Measurements from ENCODE around the gene LRMDA. TPM values are rescaled to one million over a fixed set of nuclear protein-coding genes. Genes with fewer than 3 reads are reported as not detected.

LRMDA gene
- polyA plus RNA-seq, 3 donors = 7.2 to 20.6 (median 14.4) TPM

GRCh38 chr10:75814014-75814413 is 382.6 kb downstream of the LRMDA start:
- no peak overlapping the region for H3K27ac ChIP-seq (ENCODE audit: low read depth, low read length)

- H3K27ac ChIP-seq (ENCODE audit: low read depth, low read length) = no peak overlapping the region
Observed at GRCh38 chr10:75815066-75815465, 383.6 kb downstream of the LRMDA start.

DNA sequence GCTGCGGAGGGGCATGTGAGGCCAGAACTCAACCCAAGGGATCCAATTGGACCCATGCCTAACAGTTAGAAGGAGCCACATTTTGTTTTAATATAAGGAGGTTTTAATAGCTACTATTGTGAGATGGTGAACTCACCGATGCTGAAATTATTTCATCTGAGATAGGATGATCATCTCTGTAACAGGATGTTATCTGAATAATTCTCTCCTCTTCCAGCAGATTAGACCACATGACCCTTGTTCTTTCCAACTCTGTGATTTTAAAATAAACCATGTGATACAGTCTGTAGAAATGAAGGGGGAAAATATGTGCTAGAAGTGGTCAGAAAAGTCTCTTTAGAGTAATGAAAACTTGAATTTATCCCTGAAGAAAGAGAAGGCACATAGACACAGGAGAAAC is 385.8 kb downstream of the LRMDA start:
- H3K27ac ChIP-seq (ENCODE audit: low read depth, low read length) = no peak overlapping the region
- WGBS, 3 donors = 39 to 67% (median 52%) methylated on average over 2 of the region's 2 CpGs

DNA sequence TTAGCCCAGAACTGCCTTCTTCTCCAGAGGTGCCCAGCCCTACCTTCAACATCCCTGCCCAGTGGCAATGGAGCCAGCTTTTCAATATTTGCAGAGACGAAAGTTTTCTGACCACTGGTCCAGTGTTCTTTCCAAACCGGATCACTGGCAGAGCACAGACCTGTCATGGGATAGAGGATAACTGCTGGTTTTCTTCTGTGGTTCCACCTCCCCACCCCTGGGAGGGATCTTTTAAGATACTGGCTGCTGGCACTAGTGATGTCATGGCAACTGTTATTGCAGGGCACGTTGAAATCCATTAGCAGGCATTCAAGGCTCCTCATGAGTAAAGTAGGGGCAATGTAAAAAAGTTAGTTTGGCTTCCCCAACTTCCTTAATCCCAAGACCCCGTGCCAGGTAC is 387.1 kb downstream of the LRMDA start:
- WGBS, 3 donors = 65 to 80% (median 73%) methylated on average over 4 of the region's 4 CpGs
- no peak overlapping the region for H3K27ac ChIP-seq (ENCODE audit: low read depth, low read length)

DNA sequence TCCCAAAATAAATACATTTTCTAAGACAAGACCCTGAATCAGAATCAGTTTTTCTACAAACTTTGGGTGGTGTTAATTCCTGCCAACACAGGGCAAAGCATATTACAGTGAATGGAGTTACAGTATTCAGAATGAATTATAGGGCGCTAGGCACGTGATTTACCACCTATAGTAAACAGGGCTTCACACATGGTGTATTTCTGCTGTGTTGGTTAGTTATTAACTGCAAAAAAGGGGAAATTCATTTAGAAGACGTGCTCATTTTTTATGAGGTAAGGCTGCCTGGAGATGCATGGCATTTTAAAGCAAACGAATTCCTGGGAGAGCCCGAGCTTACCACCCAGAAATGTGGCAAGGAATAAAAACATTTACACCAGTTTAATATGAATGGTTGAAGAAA is 393.8 kb downstream of the LRMDA start:
- WGBS, 3 donors = 77 to 84% (median 82%) methylated on average over 5 of the region's 5 CpGs
- no peak overlapping the region for H3K27ac ChIP-seq (ENCODE audit: low read depth, low read length)

DNA sequence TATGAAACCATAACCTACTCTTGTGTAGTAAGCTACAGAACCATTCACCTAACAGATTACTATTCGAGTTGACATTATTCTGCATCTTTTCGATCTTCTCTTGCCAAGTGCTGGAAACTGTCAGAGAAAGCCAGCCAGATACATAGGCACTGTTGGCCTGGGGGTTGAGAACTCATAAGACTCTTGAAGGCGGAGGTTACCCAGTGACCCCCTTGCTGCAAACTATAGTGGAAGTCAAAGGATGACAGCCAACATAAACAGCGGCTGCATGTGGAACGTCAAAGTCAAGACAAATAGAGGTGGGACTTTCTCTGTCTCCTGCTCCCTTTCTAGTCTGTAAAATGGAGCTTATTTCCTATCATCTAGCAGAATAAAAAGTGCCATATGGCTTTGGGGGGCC is 394.2 kb downstream of the LRMDA start:
- 86 to 89% (median 86%) methylated on average over 5 of the region's 5 CpGs for WGBS, 3 donors

GRCh38 chr10:75826846-75827245 is 395.4 kb downstream of the LRMDA start:
- H3K27ac ChIP-seq (ENCODE audit: low read depth, low read length) = no peak overlapping the region
- 70 to 92% (median 74%) methylated on average over 5 of the region's 5 CpGs for WGBS, 3 donors

More for the DNA sequence above, 394.2 kb downstream of the LRMDA start:
- H3K27ac ChIP-seq (ENCODE audit: low read depth, low read length) = no peak overlapping the region

GRCh38 chr10:75827587-75828021 is 396.2 kb downstream of the LRMDA start:
- no peak overlapping the region for H3K27ac ChIP-seq (ENCODE audit: low read depth, low read length)
- WGBS, 3 donors = 75 to 85% (median 77%) methylated on average over 5 of the region's 5 CpGs

DNA sequence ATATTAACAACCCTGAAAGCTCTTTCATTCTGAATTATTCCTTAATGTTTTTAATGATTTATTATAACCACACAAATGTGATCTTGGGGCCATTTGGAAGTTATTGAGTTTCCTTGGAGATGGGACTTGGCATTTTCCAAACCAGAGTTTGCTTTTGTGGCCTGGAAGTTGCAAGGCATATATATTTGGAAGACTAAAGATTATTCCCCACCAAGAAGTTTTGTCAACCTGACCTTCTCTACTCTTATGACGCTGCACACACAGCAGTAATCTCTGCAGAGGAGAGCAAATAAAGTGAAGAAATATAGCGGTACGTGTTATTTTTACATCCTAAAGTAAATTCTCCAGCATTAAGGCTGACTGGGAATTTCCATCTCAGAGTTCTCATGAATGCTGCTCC is 397.0 kb downstream of the LRMDA start:
- WGBS, 3 donors = 50 to 86% (median 79%) methylated on average over 3 of the region's 3 CpGs
- no peak overlapping the region for H3K27ac ChIP-seq (ENCODE audit: low read depth, low read length)

DNA sequence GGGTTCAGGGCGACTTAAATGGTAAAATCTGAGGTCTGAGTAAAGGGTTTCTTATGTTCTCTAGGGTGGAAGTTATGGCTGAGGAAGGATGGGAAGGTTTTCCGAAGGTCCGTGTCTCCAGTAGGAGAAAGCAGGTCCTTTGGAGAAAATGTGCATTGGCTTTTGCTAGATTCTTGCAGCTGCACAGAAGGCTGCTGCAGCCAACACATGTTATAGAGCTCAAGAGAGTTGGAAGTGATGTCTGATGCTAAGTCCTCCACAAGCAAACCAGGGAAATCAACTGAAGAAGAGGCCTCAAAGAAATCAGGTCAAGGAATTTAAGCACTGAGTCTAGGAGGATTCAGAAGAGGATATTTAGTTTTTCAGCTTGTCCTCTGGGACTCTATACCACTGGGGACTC is 404.6 kb downstream of the LRMDA start:
- no peak overlapping the region for H3K27ac ChIP-seq (ENCODE audit: low read depth, low read length)
- 78 to 90% (median 80%) methylated on average over 3 of the region's 3 CpGs for WGBS, 3 donors

GRCh38 chr10:75838486-75838885 is 407.1 kb downstream of the LRMDA start:
- 79 to 83% (median 81%) methylated on average over 1 of the region's 1 CpG for WGBS, 3 donors
- H3K27ac ChIP-seq (ENCODE audit: low read depth, low read length) = no peak overlapping the region

DNA sequence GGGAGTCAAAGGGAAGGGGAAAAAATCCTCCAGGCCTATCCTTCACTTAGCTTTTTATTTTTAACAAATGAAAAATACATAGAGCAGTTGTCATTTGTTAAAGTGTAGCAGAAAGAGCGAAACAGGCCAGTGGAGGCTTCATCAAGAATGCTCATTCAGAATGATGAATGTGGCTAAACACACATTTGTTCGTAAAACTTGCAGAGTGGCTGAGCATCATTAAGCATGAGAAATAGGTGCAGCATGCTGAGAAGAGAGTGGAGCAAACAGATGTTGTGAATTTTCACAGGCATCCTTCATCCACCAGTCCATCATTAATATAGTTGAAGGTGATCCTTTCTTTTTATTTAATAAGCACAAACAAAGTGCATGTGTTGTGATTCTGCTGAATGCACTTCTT is 407.6 kb downstream of the LRMDA start:
- no peak overlapping the region for H3K27ac ChIP-seq (ENCODE audit: low read depth, low read length)
- WGBS, 3 donors = 93 to 99% (median 95%) methylated on average over 2 of the region's 2 CpGs

DNA sequence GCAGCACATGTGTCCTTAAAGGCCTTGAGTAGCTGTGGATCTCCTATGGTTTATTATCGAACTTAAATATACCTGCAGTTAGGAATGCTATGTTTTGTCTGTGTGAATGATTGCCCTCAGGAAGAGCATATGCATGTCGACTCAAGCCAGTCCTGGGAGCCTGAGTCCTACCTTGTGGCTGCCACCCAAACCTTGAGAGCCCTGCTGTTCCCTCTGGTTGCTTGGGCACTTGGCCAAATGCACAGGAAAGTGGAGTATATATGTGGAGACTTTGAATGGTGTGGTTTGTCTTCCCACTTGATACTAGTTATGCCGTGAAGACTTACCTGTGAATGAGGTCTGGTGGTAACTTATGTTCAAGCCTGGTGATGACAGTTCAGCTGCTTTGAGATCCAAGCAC is 409.8 kb downstream of the LRMDA start:
- H3K27ac ChIP-seq (ENCODE audit: low read depth, low read length) = no peak overlapping the region
- 90 to 93% (median 90%) methylated on average over 3 of the region's 3 CpGs for WGBS, 3 donors

- WGBS, 3 donors = 49 to 80% (median 50%) methylated on average over 8 of the region's 8 CpGs
- H3K27ac ChIP-seq (ENCODE audit: low read depth, low read length) = no peak overlapping the region
Observed at GRCh38 chr10:75845176-75845947, 413.9 kb downstream of the LRMDA start.

DNA sequence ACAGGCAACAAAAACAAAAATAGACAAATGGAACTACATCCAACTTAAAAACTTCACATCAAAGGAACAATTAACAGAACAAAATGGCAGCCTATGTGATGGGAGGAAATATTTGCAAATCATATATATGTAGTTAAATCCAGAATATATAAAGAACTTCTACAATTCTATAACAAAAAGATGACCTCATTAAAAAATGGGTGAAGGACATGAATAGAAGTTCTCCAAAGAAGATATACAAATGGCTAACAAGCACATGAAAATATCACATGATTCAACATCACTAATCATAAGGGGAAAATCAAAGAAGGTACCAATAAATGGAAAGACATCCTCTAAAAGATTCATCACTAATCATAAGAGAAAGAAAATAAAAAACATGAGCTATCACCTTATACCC is 416.1 kb downstream of the LRMDA start:
- H3K27ac ChIP-seq (ENCODE audit: low read depth, low read length) = no peak overlapping the region

DNA sequence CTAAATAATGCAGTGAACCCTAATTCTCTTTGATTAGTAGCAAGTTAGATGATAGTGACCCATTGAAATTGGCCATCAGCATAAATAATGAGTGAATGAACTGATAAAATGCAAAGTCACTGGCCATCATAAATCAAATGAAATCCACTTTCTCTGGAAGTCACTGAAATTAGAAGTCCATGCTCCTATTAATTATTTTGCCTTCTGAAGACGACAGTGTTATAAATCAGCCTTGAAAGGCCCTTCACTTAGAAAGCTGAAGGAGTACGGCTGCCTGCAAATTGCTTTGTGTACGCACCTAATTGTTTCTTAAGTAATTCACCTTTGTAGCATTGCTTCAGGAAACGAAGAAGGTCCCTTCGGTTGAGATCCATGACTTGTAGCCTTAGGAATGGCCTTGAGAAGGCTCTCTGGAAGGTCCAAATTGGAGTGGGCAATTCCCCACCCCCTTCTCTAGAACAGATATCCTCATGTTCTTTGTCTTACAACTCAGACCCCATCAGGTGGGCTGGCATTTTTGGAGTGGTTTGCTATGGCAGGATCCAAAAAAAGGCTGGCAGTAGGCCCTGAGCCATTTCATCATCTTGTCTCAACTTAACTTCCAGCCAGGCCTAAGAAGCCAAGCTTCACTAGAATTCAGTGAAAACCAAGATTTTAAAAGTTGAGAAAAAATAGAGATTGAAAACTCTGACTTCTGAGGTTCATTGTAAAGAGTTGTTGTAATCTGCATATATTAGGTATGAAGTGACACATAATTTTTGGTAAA is 420.3 kb downstream of the LRMDA start:
- WGBS, 3 donors = 79 to 90% (median 80%) methylated on average over 5 of the region's 5 CpGs
- H3K27ac ChIP-seq (ENCODE audit: low read depth, low read length) = no peak overlapping the region

GRCh38 chr10:75852851-75853484 is 421.5 kb downstream of the LRMDA start:
- WGBS, 3 donors = 57 to 90% (median 85%) methylated on average over 3 of the region's 3 CpGs
- H3K27ac ChIP-seq (ENCODE audit: low read depth, low read length) = no peak overlapping the region

GRCh38 chr10:75857269-75857846 is 425.9 kb downstream of the LRMDA start:
- H3K27ac ChIP-seq (ENCODE audit: low read depth, low read length) = no peak overlapping the region
- WGBS, 3 donors = 74 to 85% (median 85%) methylated on average over 5 of the region's 5 CpGs

- H3K27ac ChIP-seq (ENCODE audit: low read depth, low read length) = no peak overlapping the region
- WGBS, 3 donors = 95 to 98% (median 96%) methylated on average over 4 of the region's 4 CpGs
Observed at GRCh38 chr10:75857896-75858295, 426.5 kb downstream of the LRMDA start.
